Body of pancreas (tissue), 4 donors: ENCODE data around the gene RNF13.

Source experiments
- POLR2A ChIP-seq, 3 donors: fragments of 450-650 bp; IDR thresholded peaks; one replicate each; pipeline ENCODE4 v1.6.1; 2016; ENCODE audit warnings: antibody characterized with exemption in 3 of 3, mild to moderate bottlenecking in 2 of 3
- TF ChIP-seq, protein P1 (sequence below), 7 experiments: fragments of 450-650 bp in 4 of 7; fragments of 200-600 bp in 3 of 7; sonication (generic) in 3 of 7; IDR thresholded peaks; one replicate each; pipeline ENCODE4 v1.5.1; 2016 to 2019; ENCODE audit warnings: antibody characterized with exemption in 7 of 7

DNA sequence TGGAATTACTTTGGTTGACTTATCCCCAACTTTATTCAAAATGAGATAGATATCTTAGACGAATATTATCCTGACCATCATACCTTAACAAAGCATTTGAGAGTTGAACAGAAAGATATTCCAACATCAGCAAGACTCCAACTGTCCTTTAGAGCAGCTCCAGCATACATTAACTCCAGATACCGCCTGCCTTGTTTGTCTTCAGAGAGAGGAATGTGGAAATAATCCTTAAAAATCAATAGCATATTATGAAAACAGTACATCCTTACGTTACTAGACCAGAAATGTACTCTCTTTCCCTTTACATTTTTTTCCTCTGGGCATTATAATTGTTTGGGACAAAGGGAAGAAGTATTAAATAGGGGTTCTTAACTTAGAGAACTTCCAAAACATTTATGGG is 22.3 kb upstream of the RNF13 start:
- TF ChIP-seq, protein P1, sequence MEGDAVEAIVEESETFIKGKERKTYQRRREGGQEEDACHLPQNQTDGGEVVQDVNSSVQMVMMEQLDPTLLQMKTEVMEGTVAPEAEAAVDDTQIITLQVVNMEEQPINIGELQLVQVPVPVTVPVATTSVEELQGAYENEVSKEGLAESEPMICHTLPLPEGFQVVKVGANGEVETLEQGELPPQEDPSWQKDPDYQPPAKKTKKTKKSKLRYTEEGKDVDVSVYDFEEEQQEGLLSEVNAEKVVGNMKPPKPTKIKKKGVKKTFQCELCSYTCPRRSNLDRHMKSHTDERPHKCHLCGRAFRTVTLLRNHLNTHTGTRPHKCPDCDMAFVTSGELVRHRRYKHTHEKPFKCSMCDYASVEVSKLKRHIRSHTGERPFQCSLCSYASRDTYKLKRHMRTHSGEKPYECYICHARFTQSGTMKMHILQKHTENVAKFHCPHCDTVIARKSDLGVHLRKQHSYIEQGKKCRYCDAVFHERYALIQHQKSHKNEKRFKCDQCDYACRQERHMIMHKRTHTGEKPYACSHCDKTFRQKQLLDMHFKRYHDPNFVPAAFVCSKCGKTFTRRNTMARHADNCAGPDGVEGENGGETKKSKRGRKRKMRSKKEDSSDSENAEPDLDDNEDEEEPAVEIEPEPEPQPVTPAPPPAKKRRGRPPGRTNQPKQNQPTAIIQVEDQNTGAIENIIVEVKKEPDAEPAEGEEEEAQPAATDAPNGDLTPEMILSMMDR (IDR thresholded peaks at IDR 0.05): no peak
- no peak for TF ChIP-seq POLR2A (IDR thresholded peaks at IDR 0.05)
